Calu3 (cell line): ENCODE measurements around the gene TAS2R30. TPM values are rescaled to one million over a fixed set of nuclear protein-coding genes. Genes with fewer than 3 reads are reported as not detected.

Source experiments
- BruUV-seq: library from RNA; stranded (reverse); fragments of 400-500 nt; replicated peaks from 2 replicates; lab custom pipeline; 2021; lab: Mats Ljungman, UMichigan
- CTCF ChIA-PET: fragments of 300-600 bp; sonication (Branson Sonifier 250); formaldehyde crosslinking; loops from one replicate; lab custom pipeline; 2022; ENCODE audit warnings: antibody characterized with exemption; lab: Charles Lee
- DNase-seq: peaks from one replicate; pipeline ENCODE4 v3.0.0; 2022
- H3K27ac Mint-ChIP-seq: one replicate; pipeline ENCODE4 v1.8.0; 2022; ENCODE audit warnings: mixed read lengths; ENCODE audit not compliant: unreplicated experiment
- H3K27me3 Mint-ChIP-seq: one replicate; pipeline ENCODE4 v1.8.0; 2022; ENCODE audit warnings: mixed read lengths; ENCODE audit not compliant: unreplicated experiment
- H3K36me3 Mint-ChIP-seq: one replicate; pipeline ENCODE4 v1.8.0; 2022; ENCODE audit warnings: mild to moderate bottlenecking, moderate library complexity, mixed read lengths; ENCODE audit not compliant: insufficient read depth, unreplicated experiment
- H3K4me1 Mint-ChIP-seq: one replicate; pipeline ENCODE4 v1.8.0; 2022; ENCODE audit warnings: mild to moderate bottlenecking, low read depth, mixed read lengths; ENCODE audit not compliant: unreplicated experiment
- H3K4me3 Mint-ChIP-seq: one replicate; pipeline ENCODE4 v1.8.0; 2022; ENCODE audit warnings: mild to moderate bottlenecking, low read depth, moderate library complexity, mixed read lengths; ENCODE audit not compliant: unreplicated experiment
- H3K9me3 Mint-ChIP-seq: one replicate; pipeline ENCODE4 v1.8.0; 2022; ENCODE audit warnings: low read depth, mixed read lengths; ENCODE audit not compliant: unreplicated experiment
- intact Hi-C: fragments of 100-400 bp; cut with micrococcal nuclease; formaldehyde crosslinking; loops from one replicate; pipeline ENCODE4 v1.10.0; 2022; ENCODE audit not compliant: unreplicated experiment
- total RNA-seq: library from RNA; stranded (reverse); gene quantifications from 2 replicates; pipeline ENCODE4 v1.2.3, GENCODE V29; 2022
- TF ChIP-seq, protein P1 (sequence below): fragments of 200-600 bp; IDR thresholded peaks from one replicate; pipeline ENCODE4 v1.8.0; 2022; ENCODE audit warnings: antibody characterized with exemption; ENCODE audit not compliant: unreplicated experiment

The TAS2R30 gene
- total RNA-seq, 1 experiment from 2014 or later, result 3.5 TPM

DNA sequence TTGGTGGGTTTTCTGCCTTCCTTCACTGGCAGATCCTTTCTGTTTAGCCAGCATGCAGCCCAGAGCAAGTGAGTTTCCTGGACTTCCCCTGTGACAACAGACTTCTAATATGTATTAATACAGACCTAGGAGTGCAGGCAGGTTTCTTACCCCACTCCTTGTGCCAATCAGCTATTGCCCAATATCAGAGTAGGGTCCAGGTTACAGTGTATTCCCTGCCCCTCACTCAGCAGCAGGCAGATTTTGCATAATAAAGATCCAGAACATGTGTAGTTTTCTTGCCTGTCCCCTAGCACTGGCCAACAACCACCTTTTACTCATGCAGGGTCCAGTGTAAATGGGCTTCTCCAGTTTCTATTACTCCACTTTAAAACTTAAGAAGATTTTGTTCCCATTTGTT, 31.9 kb upstream of the TAS2R30 start:
- intact Hi-C loops, result no loop called here
- no peak overlapping the region for H3K27ac Mint-ChIP-seq
- CTCF ChIA-PET, result no interaction called here

DNA sequence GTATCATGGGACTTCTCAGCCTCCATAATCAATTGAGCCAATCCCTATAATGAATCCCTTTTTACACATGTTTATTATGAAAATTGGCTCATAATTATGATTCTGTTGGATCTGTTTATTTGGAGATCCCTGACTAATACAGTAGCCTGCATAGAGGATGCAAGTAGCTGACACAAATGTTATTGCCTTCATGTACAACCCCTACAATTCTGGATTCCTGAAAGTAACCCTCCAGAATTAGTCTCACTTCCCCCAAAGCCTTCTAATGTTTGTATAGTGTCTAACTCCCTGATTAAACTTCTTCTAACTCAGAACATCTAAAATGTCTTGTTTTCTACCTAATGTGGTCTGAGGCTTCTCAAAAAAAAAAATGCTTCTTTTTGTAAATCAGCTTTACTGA, 29.9 kb upstream of the TAS2R30 start:
- Mint-ChIP-seq H3K4me3 (no peak overlapping the region), H3K27ac (no peak overlapping the region), H3K27me3 (no peaks in the 10 kb centered on the region), H3K4me1 (peaks cover 17% of the 10 kb centered on the region), H3K9me3 (no peaks in the 10 kb centered on the region), H3K36me3 (peaks cover 18% of the 10 kb centered on the region)
- intact Hi-C loops, result no loop called here
- TF ChIP-seq, protein P1, sequence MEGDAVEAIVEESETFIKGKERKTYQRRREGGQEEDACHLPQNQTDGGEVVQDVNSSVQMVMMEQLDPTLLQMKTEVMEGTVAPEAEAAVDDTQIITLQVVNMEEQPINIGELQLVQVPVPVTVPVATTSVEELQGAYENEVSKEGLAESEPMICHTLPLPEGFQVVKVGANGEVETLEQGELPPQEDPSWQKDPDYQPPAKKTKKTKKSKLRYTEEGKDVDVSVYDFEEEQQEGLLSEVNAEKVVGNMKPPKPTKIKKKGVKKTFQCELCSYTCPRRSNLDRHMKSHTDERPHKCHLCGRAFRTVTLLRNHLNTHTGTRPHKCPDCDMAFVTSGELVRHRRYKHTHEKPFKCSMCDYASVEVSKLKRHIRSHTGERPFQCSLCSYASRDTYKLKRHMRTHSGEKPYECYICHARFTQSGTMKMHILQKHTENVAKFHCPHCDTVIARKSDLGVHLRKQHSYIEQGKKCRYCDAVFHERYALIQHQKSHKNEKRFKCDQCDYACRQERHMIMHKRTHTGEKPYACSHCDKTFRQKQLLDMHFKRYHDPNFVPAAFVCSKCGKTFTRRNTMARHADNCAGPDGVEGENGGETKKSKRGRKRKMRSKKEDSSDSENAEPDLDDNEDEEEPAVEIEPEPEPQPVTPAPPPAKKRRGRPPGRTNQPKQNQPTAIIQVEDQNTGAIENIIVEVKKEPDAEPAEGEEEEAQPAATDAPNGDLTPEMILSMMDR, result no peak
- DNase-seq, result no peak
- BruUV-seq, result no TSS peak
- CTCF ChIA-PET, result no interaction called here

More for the DNA sequence above, 31.9 kb upstream of the TAS2R30 start:
- H3K4me3 Mint-ChIP-seq, result no peak overlapping the region
- DNase-seq, result no peak
- H3K27me3 Mint-ChIP-seq, result no peaks in the 10 kb centered on the region
- TF ChIP-seq, protein P1, result no peak
- peaks cover 26% of the 10 kb centered on the region for H3K36me3 Mint-ChIP-seq
- peaks cover 26% of the 10 kb centered on the region for H3K4me1 Mint-ChIP-seq
- no TSS peak for BruUV-seq
- no peaks in the 10 kb centered on the region for H3K9me3 Mint-ChIP-seq

DNA sequence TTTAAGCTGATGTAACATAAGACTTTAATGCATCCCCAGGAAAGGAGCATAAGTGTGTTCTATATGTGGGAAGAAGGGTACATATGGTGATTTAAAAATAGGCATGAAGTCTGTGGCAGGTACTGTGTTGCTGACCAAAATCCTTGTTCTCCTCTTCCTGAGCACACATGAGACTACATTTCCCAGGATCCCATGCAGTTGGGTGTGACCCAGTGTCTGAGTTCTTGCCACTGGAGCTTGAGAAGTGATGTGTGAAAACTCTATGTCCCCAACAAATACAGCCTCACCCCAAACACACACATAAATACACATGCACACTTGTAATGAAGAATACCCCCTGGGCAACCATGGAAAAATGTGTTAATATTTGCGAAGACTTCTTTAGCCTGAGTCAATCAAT, 28.1 kb upstream of the TAS2R30 start:
- no peak for DNase-seq
- H3K36me3 Mint-ChIP-seq, result peaks cover 18% of the 10 kb centered on the region
- intact Hi-C loops, result no loop called here

DNA sequence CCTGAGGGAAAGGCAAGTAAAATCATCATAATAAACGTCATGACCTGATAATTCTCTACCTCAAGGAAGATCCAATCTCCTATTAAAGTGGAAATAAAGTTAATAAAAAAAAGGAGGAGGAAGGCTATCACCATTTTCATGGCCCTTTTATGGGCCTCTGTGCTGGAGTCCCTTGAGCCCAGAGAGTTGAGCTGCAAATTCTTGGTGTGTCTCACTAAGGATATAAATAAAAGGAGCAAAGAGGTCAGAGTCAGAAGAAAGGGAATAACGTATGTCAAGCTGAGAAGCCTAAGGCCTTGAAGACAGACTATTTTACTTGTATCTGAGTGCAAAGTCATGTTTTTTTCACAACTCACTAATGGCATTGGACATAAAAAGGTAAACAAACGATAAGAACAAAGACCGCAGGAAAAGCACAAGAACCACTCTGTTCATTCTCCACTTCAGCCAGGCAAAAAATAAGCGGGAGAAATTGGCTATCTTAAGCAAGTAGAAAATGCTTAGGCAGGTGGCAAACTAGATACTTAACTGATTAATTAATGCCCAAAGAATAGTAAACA, 24.5 kb upstream of the TAS2R30 start:
- BruUV-seq, result no TSS peak
- Mint-ChIP-seq H3K27me3 (no peaks in the 10 kb centered on the region), H3K9me3 (peaks cover 2% of the 10 kb centered on the region), H3K36me3 (peaks cover 8% of the 10 kb centered on the region), H3K27ac (no peak overlapping the region), H3K4me1 (no peaks in the 10 kb centered on the region), H3K4me3 (no peak overlapping the region)
- DNase-seq, result no peak
- CTCF ChIA-PET, result no interaction called here
- intact Hi-C loops, result no loop called here
- TF ChIP-seq, protein P1, result no peak

More for the DNA sequence above, 28.1 kb upstream of the TAS2R30 start:
- CTCF ChIA-PET, result no interaction called here
- H3K27ac Mint-ChIP-seq, result no peak overlapping the region
- H3K9me3 Mint-ChIP-seq, result no peaks in the 10 kb centered on the region
- BruUV-seq, result no TSS peak
- H3K4me1 Mint-ChIP-seq, result no peaks in the 10 kb centered on the region
- H3K27me3 Mint-ChIP-seq, result no peaks in the 10 kb centered on the region
- TF ChIP-seq, protein P1, result no peak
- no peak overlapping the region for H3K4me3 Mint-ChIP-seq
